ENCODE results near the gene TBC1D7.

DNA sequence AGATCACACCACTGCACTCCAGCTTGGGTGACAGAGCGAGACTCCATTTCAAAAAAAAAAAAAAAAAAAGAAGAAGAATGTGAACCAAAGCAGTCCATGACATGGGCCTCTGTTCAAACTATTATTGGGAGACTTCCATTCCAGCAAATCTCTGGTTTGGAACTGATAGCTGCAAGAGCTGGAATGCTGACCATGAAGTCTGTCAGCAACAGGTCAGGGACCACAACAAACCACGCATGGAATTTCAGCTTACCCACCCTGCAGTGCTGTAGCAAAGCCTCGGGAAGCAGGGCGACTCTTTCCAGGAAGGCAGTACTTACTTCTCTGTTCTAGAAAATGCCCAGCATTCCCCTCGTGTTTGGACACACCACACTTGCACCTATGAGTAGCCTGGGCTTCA is 34.1 kb upstream of the TBC1D7 start:
- TF ChIP-seq GATA2 (IDR thresholded peaks at IDR 0.05; ENCODE audit: low read depth, low read length) = no peak
- no peak for TF ChIP-seq GATA3 (IDR thresholded peaks at IDR 0.05; ENCODE audit: low read depth, low read length)
